Heart right ventricle (tissue), 16 donors: Measurements from ENCODE around the gene PCNA. TPM values are rescaled to one million over a fixed set of nuclear protein-coding genes. Genes with fewer than 3 reads are reported as not detected.

ENCODE experiments used
- ATAC-seq, 8 donors: fragments of 200-7000 bp; cut with Tn5 transposase; one replicate each; pipeline ENCODE4 v1.9.1; 2020; ENCODE audit warnings: mild to moderate bottlenecking in 8 of 8, moderate library complexity in 8 of 8, moderate number of reproducible peaks in 1 of 8
- DNase-seq, 2 donors: peaks; one replicate each; pipeline ENCODE4 v3.0.0-alpha.2; 2020
- H3K27ac ChIP-seq, 10 donors: fragments of 200-600 bp; sonication (generic) in 2 of 10; one replicate each; pipeline versions ENCODE4 v1.5.0 to v1.8.0; 2020 to 2022; ENCODE audit warnings: mild to moderate bottlenecking in 3 of 10
- H3K27me3 ChIP-seq, 7 donors: fragments of 200-600 bp; one replicate each; pipeline ENCODE4 v1.8.0; 2021 to 2022; ENCODE audit warnings: mild to moderate bottlenecking in 2 of 7
- H3K36me3 ChIP-seq, 9 donors: fragments of 200-600 bp; sonication (generic) in 1 of 9; one replicate each; pipeline versions ENCODE4 v1.5.0 to v1.8.0; 2020 to 2022; ENCODE audit warnings: mild to moderate bottlenecking in 2 of 9
- H3K4me1 ChIP-seq, 9 donors: fragments of 200-600 bp; sonication (generic) in 1 of 9; one replicate each; pipeline versions ENCODE4 v1.5.0 to v1.8.0; 2020 to 2022; ENCODE audit warnings: mild to moderate bottlenecking in 4 of 9
- H3K4me3 ChIP-seq, 10 donors: fragments of 200-600 bp; sonication (generic) in 2 of 10; one replicate each; pipeline versions ENCODE4 v1.5.0 to v1.8.0; 2020 to 2022; ENCODE audit warnings: mild to moderate bottlenecking in 7 of 10, moderate library complexity in 2 of 10
- H3K9me3 ChIP-seq, 11 donors: fragments of 200-600 bp in 10 of 11; sonication (generic) in 2 of 11; one replicate each; pipeline versions ENCODE4 v1.5.0 to v1.8.0; 2013 to 2022; ENCODE audit warnings: mild to moderate bottlenecking in 2 of 11, control low read depth in 1 of 11, moderate library complexity in 1 of 11
- CTCF ChIP-seq, 9 donors: fragments of 200-600 bp; sonication (generic) in 2 of 9; IDR thresholded peaks; one replicate each; pipeline versions ENCODE4 v1.5.0 to v1.8.0; 2021 to 2022; ENCODE audit warnings: antibody characterized with exemption in 9 of 9, mild to moderate bottlenecking in 5 of 9, moderate library complexity in 1 of 9
- WGBS, 2 donors: extraction: QIAGEN DNeasy Blood & Tissue Kit; methylation state at CpG; one replicate each; pipeline ENCODE4 v1.1.7; 2013; ENCODE audit warnings: inconsistent platforms in 1 of 2; 5-methylcytosine and 5-hydroxymethylcytosine counted together
- intact Hi-C, 10 donors: fragments of 100-400 bp; cut with DNase I; formaldehyde crosslinking; loops; one replicate each; pipeline versions ENCODE4 v1.11.1 to v1.14.2; 2022
- long read RNA-seq, 3 donors: library from polyadenylated mRNA; unstranded; transcript quantifications; one replicate each; pipeline ENCODE4 v2.0.0, GENCODE V29; 2020 to 2021
- polyA plus RNA-seq, 2 donors: library from polyadenylated mRNA; stranded (reverse); fragments of 200-250 nt; gene quantifications; one replicate each; pipeline ENCODE4 v1.2.3, GENCODE V29; 2013
- total RNA-seq, 10 donors: library from RNA; stranded (reverse); fragmentation: NEBNext Ultra II Directional in 3 of 10; extraction: Animal tissue kit (Norgen Biotek cat#: 25700) in 3 of 10; gene quantifications; one replicate each; pipeline versions ENCODE4 v1.2.1 to v1.2.4, GENCODE V29; 2021 to 2023
- donor health status: Arrhythmogenic right ventricular cardiomyopathy.
- donor health status: ischemic (EF 13 %, LVEDD 7.1; RV severe dilation, severe dysfunction).
- donor health status: healthy with polysubstance abuse.
- donor health status: DM: no; HTN: yes; CAD: no.
- donor health status: DM: no; HTN: no; CAD: no.
- donor health status: ischemic (EF 25% LVEDD 6.9; RV normal size, moderate dysfunction).
- donor health status: ischemic (EF 25% LVEDD 5.7; RV mildly dilated, moderate dysfunction).
- donor health status: healthy.
- donor health status: DM: yes; HTN: yes; CAD: no.
- donor health status: Ischemic cardiomyopathy.
- donor health status: ischemic (EF 35%, LVEDD 5.7; RV mildly dilated, moderate dysfunction).
- donor health status: nonischemic (EF 11% LVEDD 7.7; RV severe dilation, severe dysfunction).
- donor health status: DM: yes; HTN: yes; CAD: no.
- donor health status: PGD.
- donor health status: ischemic (EF 29% LVEDD 5.4; RV normal size, mild dysfunction).
- donor health status: nonischemic (EF 23%, LVEDD 6.1; RV moderate dilation, normal function).

PCNA gene
- total RNA-seq (10 to 100 TPM; 17.9 to 37.3 (median 21.4) TPM), polyA plus RNA-seq (10 to 100 TPM; 11.6 to 39.1 TPM)
- long read RNA-seq, donor 1, transcript PCNA-202 (7 exons, 1,359 nt), result minor isoform, 10 of 24 reads
- long read RNA-seq, donor 1, transcript PCNA-201 (6 exons, 1,344 nt), result major isoform, 13 of 24 reads
- long read RNA-seq, donor 1, partial matches to known transcripts, result 0 of 24 reads
- long read RNA-seq, donor 1, other reads (novel, unspliced or antisense), result 1 of 24 reads
- long read RNA-seq, donor 2, transcript PCNA-201 (6 exons, 1,344 nt), result major isoform, 15 of 23 reads
- long read RNA-seq, donor 2, partial matches to known transcripts, result 1 of 23 reads
- long read RNA-seq, donor 2, other reads (novel, unspliced or antisense), result 3 of 23 reads
- long read RNA-seq, donor 3, transcript PCNA-202 (7 exons, 1,359 nt), result minor isoform, 16 of 42 reads
- long read RNA-seq, donor 3, transcript PCNA-201 (6 exons, 1,344 nt), result major isoform, 24 of 42 reads
- long read RNA-seq, donor 3, partial matches to known transcripts, result 0 of 42 reads
- long read RNA-seq, donor 3, other reads (novel, unspliced or antisense), result 2 of 42 reads

GRCh38 chr20:5119435-5120184 is at the start of gene PCNA:
TSS of gene PCNA (minus strand) at chr20:5119958. CDS start at chr20:5119798, 160 bp downstream.
- Histone ChIP-seq H3K4me1 (peaks cover 5 to 41% (median 21%) of the 10 kb centered on the region in 9 donors), H3K36me3 (peaks cover 0 to 39% (median 22%) of the 10 kb centered on the region in 9 donors), H3K27me3 (no peaks in the 10 kb centered on the region), H3K27ac (peak within 1 kb of the TSS; percentile 69 to 90 (median 80)), H3K9me3 (no peaks in the 10 kb centered on the region), H3K4me3 (peak within 1 kb of the TSS; percentile 48 to 92 (median 74))
- TF ChIP-seq CTCF (IDR thresholded peaks at IDR 0.05), result peak in 5 of 9 donors; percentile 12 to 47 (median 27)
- 0% methylated on average over 71 of the region's 71 CpGs for WGBS, 2 donors
- ATAC-seq, result peak; percentile 99 to 100 (median 100)
- intact Hi-C loops, result loop anchor here in 4 of 10 donors (5.0 to 10.0 kb wide), 2 partner anchors 325 to 328 kb away; no protein-coding TSS in a partner anchor
- DNase-seq, result peak; percentile 96 to 97

GRCh38 chr20:5168651-5169396 is 49.1 kb upstream of the PCNA start:
- H3K4me1 ChIP-seq, result peaks cover 57 to 100% (median 94%) of the 10 kb centered on the region in 9 donors
- H3K4me3 ChIP-seq, result no peak overlapping the region
- H3K27me3 ChIP-seq, result no peaks in the 10 kb centered on the region
- peaks cover 0 to 14% (median 3%) of the 10 kb centered on the region in 9 donors for H3K36me3 ChIP-seq
- DNase-seq, result peak in 1 of 2 donors; percentile 56
- TF ChIP-seq CTCF (IDR thresholded peaks at IDR 0.05), result no peak
- 24 to 53% methylated on average over 3 of the region's 3 CpGs for WGBS, 2 donors
- H3K27ac ChIP-seq, result peak overlapping the region; percentile 41 to 87 (median 74)
- intact Hi-C loops, result no loop called here
- peak; percentile 34 to 75 (median 63) for ATAC-seq
- H3K9me3 ChIP-seq, result no peaks in the 10 kb centered on the region

- peaks cover 25 to 96% (median 75%) of the 10 kb centered on the region in 9 donors for H3K4me1 ChIP-seq
- H3K9me3 ChIP-seq, result no peaks in the 10 kb centered on the region
- ATAC-seq, result no peak
- 62 to 69% methylated on average over 13 of the region's 13 CpGs for WGBS, 2 donors
- no peak overlapping the region for H3K4me3 ChIP-seq
- no peaks in the 10 kb centered on the region for H3K27me3 ChIP-seq
- no peak for TF ChIP-seq CTCF (IDR thresholded peaks at IDR 0.05)
- intact Hi-C loops, result no loop called here
- DNase-seq, result no peak
- H3K27ac ChIP-seq, result peak overlapping the region in 4 of 10 donors; percentile 4 to 87 (median 16)
- H3K36me3 ChIP-seq, result peaks cover 0 to 1% (median 0%) of the 10 kb centered on the region in 9 donors
Observed at GRCh38 chr20:5164645-5165625, 45.2 kb upstream of the PCNA start.
